ENCODE results near the gene MYH14. TPM values are rescaled to one million over a fixed set of nuclear protein-coding genes. Genes with fewer than 3 reads are reported as not detected.
A peak's percentile ranks its signal among the peaks of the same experiment; 100 is the strongest.
"Not testable (repeated sequence)": the region's sequence is repeated elsewhere in the genome, so short reads cannot be mapped to it uniquely, and the experiment has no call there.

MYH14 gene
- total and polyA plus RNA-seq, 2 experiments from 2014 or later = 1.8 to 3.0 TPM

DNA sequence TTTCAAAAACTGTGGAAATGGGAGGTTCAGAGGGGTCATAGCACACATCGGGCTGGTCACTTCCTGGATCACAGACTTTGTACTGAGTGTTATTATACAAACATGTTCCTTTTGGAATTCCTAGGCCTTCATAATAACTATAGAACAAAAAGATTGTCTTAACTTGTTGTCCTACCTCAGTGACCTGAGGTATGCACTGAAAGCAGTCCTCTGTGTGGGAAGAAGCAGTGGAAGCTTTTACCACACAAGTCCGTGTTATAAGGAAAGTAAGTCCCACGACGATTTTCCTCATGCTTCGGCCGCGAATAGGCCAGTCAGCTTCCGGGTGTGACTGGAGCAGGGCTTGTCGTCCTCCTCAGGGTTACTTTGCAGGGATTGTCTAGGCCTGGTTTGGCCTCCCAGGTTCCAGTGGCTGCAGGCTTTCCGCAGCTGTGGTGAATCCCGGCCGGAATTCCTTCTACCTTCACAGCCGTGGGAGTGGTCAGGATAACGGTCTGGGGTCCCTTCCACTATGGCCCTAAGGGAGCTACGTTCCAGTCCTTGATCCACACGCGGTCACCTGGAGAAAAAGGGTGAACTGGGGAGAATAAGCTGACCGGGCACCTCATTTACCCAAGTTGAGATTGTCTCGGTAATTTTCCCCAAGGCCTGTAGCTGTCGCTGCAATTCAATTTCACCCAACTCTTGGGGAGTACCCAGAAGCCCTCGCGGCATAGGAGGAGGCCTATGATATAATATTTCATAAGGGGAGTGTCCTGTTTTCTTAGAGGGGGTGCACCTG lies 146.0 kb downstream of the MYH14 start:
- Histone ChIP-seq H3K4me1 (ENCODE audit: low read depth) (peaks cover 9% of the 10 kb centered on the region), H3K27me3 (no peaks in the 10 kb centered on the region), H3K4me3 (no peak overlapping the region), H3K36me3 (no peaks in the 10 kb centered on the region), H3K9me3 (ENCODE audit: low read depth) (no peaks in the 10 kb centered on the region), H3K27ac (peak overlapping the region; percentile 62)
- TF ChIP-seq, protein P1, sequence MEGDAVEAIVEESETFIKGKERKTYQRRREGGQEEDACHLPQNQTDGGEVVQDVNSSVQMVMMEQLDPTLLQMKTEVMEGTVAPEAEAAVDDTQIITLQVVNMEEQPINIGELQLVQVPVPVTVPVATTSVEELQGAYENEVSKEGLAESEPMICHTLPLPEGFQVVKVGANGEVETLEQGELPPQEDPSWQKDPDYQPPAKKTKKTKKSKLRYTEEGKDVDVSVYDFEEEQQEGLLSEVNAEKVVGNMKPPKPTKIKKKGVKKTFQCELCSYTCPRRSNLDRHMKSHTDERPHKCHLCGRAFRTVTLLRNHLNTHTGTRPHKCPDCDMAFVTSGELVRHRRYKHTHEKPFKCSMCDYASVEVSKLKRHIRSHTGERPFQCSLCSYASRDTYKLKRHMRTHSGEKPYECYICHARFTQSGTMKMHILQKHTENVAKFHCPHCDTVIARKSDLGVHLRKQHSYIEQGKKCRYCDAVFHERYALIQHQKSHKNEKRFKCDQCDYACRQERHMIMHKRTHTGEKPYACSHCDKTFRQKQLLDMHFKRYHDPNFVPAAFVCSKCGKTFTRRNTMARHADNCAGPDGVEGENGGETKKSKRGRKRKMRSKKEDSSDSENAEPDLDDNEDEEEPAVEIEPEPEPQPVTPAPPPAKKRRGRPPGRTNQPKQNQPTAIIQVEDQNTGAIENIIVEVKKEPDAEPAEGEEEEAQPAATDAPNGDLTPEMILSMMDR (IDR thresholded peaks at IDR 0.05; ENCODE audit: low read depth, low read length) = no peak
- DNase-seq (ENCODE audit: low read depth in 1 of 2, low spot score in 1 of 2) = no peak

DNA sequence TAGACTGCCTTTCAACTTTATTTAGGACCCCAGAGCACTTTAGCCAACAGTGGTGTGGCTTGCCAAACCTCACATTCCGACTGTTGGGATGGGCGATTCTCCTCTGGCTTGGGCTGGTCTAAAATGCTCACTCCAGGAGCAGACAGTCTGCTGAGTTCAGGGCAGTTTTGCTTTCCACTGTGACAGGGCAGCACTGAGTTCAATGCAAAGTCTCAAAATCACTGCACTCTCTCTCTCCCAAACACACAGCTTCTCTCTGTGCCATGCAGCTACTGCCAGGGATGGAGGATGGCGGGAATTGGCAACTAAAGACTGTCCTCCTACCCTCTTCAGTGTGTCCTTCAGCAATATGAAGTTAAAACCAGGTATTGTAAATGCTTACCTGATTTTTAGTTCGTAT lies 148.8 kb downstream of the MYH14 start:
- H3K4me3 ChIP-seq = no peak overlapping the region
- no peaks in the 10 kb centered on the region for H3K9me3 ChIP-seq (ENCODE audit: low read depth)
- peaks cover 9% of the 10 kb centered on the region for H3K4me1 ChIP-seq (ENCODE audit: low read depth)
- TF ChIP-seq, protein P1 (IDR thresholded peaks at IDR 0.05; ENCODE audit: low read depth, low read length) = no peak
- H3K27ac ChIP-seq = no peak overlapping the region
- DNase-seq (ENCODE audit: low read depth in 1 of 2, low spot score in 1 of 2) = no peak
- no peaks in the 10 kb centered on the region for H3K27me3 ChIP-seq
- no peaks in the 10 kb centered on the region for H3K36me3 ChIP-seq

DNA sequence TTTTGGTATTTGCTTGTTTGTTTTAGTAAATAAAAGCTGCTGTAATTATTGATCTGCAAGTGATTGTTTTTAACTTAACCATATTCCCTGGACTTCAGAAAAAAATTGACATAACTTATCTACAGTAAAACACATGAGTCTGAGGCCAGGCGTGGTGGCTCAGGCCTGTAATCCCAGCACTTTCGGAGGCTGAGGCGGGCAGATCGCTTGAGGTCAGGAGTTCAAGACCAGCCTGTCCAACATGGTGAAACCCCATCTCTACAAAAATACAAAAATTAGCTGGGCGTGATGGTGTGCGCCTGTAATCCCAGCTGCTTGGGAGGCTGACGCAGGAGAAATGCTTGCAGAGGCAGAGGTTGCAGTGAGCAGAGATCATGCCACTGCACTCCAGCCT lies 150.1 kb downstream of the MYH14 start:
- not testable (repeated sequence) for DNase-seq (ENCODE audit: low read depth in 1 of 2, low spot score in 1 of 2); H3K36me3 ChIP-seq; H3K9me3 ChIP-seq (ENCODE audit: low read depth); H3K27me3 ChIP-seq; H3K27ac ChIP-seq; H3K4me3 ChIP-seq; H3K4me1 ChIP-seq (ENCODE audit: low read depth)

DNA sequence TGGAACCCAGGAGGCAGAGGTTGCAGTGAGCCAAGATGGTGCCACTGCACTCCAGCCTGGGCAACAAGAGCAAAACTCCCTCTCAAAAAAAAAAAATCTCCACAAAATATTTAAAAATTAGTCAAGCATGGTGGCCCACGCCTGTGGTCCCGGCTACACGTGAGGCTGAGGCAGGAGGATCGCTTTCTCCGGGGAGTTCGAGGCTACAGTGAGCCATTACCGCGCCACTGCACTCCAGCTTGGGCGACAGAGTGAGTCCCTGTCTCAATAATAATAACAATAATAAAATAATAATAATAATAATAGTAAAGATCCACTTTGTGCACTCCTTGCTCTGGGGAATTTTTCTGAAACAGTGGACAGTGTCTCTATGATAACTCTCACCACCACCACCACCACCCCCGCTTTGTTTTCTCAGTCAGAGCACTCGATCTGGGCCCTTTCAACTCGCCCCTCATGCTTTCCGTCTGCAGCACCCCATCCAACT lies 153.3 kb downstream of the MYH14 start:
- Histone ChIP-seq H3K9me3 (ENCODE audit: low read depth) (no peaks in the 10 kb centered on the region), H3K4me3 (no peak overlapping the region), H3K27ac (no peak overlapping the region), H3K36me3 (no peaks in the 10 kb centered on the region), H3K27me3 (no peaks in the 10 kb centered on the region), H3K4me1 (ENCODE audit: low read depth) (no peaks in the 10 kb centered on the region)
- no peak for DNase-seq (ENCODE audit: low read depth in 1 of 2, low spot score in 1 of 2)
- TF ChIP-seq, protein P1 (IDR thresholded peaks at IDR 0.05; ENCODE audit: low read depth, low read length) = no peak

DNA sequence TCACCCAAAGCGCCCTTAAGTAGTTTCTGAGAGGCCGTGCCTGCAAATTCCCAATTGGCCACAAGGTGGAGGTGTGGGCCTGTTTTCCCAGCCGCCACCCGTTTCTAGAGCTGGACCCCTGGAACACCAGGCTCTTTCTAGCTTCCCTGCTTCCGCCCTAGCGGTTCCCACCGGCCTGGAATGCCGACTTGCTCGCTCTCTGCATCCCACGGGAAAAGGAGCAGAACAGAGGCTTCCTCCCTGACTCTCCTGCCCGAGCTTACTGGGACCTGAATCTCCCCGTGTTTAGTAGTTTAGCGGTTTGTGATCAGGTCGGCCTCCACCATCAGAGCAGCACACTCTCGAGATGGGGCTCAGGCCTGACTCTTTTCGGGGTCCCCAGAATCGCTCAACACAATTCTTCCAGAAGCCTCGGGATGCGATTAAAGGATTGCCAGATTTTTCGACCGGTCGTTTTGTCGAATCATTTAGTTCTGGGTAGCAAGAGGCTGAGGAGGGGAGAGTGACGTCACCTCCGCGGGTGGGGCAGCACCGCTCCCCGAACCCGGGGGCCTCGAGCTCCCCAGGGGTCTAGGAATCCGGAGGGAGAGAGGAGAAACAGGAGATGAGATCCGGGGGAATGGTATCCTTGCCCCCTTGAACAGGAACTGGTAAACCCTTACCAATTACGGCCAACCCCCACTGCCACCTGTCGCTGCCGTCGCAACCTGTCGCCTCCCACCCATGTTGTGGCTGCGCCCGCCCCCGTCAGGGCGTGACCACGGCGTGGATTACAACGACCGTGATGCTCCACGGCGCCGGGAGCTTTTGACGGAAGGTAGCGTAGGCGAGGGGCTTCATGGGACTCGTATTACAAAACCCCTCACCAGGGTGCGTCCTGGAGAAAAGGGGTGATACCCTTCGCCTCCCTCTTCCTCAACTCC lies 154.0 kb downstream of the MYH14 start:
- peak; percentile 69 for DNase-seq (ENCODE audit: low read depth in 1 of 2, low spot score in 1 of 2)

More for the DNA sequence above, 154.0 kb downstream of the MYH14 start:
- no peak overlapping the region for H3K4me3 ChIP-seq
- TF ChIP-seq, protein P1 (IDR thresholded peaks at IDR 0.05; ENCODE audit: low read depth, low read length) = peak; percentile 87
- no peaks in the 10 kb centered on the region for H3K27me3 ChIP-seq
- H3K9me3 ChIP-seq (ENCODE audit: low read depth) = no peaks in the 10 kb centered on the region
- no peak overlapping the region for H3K27ac ChIP-seq
- H3K4me1 ChIP-seq (ENCODE audit: low read depth) = peaks cover 2% of the 10 kb centered on the region
- no peaks in the 10 kb centered on the region for H3K36me3 ChIP-seq

Measured in cardiac muscle cell (in vitro differentiated cells and primary cell).